WI38 (cell line): ENCODE results near the gene CCDC196.

ENCODE experiments used
- H3K4me3 ChIP-seq: 2 replicates; pipeline ENCODE4 v1.5.1; 2011; ENCODE audit warnings: low read depth, mild to moderate bottlenecking, control low read depth, low read length
- TF ChIP-seq, protein P1 (sequence below): IDR thresholded peaks from 2 replicates; pipeline ENCODE4 v1.5.1; 2012; ENCODE audit warnings: low read depth, mild to moderate bottlenecking, control low read depth, low read length

The CCDC196 gene, protein sequence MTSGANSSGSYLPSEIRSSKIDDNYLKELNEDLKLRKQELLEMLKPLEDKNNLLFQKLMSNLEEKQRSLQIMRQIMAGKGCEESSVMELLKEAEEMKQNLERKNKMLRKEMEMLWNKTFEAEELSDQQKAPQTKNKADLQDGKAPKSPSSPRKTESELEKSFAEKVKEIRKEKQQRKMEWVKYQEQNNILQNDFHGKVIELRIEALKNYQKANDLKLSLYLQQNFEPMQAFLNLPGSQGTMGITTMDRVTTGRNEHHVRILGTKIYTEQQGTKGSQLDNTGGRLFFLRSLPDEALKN

DNA sequence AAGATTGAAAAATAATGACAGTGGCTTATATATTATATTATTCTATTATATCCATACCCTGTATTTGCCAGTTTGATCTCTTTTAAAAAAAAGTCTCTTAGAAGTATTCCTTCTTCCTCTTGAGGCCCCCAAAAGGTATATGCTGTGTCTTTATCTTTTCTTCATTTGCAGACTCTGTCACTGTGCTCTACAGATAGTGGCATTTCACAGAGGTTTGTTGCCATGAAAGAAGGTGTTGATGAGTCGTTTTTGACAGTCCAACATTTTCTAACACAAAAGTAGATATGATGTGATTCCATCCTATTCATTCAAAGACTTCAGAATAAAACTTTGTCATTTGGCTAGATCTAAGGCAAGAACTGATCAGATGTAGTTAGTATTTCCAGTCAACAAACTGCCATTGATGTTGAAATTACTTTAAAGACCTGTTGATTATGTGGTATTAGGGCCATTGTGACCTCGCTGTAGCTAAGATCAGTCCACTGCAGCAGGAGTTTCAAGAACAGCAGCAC is at the start of gene CCDC196:
Gene CCDC196 (plus strand): TSS at position 462 of the 512 bp plus-strand sequence. CDS start 132 bp downstream, outside the sequence.
- TF ChIP-seq, protein P1, sequence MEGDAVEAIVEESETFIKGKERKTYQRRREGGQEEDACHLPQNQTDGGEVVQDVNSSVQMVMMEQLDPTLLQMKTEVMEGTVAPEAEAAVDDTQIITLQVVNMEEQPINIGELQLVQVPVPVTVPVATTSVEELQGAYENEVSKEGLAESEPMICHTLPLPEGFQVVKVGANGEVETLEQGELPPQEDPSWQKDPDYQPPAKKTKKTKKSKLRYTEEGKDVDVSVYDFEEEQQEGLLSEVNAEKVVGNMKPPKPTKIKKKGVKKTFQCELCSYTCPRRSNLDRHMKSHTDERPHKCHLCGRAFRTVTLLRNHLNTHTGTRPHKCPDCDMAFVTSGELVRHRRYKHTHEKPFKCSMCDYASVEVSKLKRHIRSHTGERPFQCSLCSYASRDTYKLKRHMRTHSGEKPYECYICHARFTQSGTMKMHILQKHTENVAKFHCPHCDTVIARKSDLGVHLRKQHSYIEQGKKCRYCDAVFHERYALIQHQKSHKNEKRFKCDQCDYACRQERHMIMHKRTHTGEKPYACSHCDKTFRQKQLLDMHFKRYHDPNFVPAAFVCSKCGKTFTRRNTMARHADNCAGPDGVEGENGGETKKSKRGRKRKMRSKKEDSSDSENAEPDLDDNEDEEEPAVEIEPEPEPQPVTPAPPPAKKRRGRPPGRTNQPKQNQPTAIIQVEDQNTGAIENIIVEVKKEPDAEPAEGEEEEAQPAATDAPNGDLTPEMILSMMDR: no peak
- no peak within 1 kb of the TSS for H3K4me3 ChIP-seq

DNA sequence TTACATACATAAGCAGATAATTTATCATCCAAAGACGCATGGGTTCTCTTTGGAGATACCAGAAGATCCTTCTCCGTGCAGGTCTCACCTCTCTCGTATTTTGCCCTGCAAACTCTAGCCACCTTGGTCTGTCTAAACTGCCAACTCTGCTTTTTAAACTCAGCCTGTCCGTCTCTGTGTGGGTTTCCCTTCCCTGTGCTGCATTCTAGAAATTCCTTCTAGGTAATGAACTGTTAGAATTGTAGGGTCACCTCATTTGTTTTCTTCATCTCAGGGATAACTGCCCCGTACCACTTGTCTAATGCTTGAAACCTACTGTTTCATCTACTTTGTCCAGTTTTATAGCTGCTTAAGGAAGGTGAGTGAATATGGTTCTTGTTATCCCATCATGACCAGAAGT is 45.4 kb upstream of the CCDC196 start:
- no peak overlapping the region for H3K4me3 ChIP-seq
- TF ChIP-seq, protein P1: no peak

DNA sequence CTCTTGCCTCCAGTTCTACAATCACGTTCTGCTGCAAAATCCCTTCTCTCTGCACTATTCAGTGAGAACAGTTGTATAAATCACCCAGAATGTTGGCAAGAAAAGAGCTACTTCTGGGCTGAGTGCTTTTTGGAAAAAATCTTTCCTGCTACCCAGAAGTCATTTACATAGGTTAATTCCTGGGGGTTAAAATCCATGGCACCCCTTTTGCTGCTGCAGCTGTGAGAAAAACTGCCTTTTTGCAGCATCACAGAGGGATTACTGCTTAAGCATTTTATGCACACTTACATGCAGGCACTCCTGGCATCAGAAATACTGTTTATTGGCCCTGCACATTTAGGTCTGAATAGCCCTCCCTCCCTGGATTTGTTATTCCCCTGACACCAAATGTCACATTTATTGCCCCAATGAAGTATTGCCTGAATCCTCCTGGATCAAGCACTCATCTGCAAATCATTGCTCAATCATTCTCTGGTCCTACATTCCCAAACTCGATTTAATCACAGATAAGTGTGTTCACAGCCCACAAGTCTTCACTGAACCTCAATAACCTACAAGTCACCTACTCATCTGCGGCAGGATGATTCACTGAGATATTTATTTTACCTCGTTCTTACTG is 43.1 kb upstream of the CCDC196 start:
- TF ChIP-seq, protein P1: no peak
- H3K4me3 ChIP-seq: no peak overlapping the region

DNA sequence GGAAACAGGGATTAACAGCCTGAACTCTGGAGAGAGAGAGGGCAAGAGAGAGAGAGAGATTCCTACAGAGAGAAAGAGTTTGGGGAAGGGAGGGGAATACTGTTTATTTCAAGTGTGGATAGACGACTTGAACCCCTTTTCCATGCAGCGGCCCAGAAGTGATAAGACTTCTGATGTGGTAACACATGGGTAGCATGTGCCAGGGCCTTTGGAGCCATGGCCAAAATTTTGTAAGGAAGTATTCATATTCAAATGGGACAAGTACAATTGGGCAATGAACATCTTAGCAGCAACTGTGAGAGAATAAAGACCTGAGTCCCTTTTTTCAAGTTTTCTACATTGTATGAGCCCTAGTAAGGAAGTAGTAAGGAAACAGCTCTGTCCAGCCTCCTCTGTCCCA is 42.4 kb upstream of the CCDC196 start:
- H3K4me3 ChIP-seq: no peak overlapping the region
- TF ChIP-seq, protein P1: no peak

DNA sequence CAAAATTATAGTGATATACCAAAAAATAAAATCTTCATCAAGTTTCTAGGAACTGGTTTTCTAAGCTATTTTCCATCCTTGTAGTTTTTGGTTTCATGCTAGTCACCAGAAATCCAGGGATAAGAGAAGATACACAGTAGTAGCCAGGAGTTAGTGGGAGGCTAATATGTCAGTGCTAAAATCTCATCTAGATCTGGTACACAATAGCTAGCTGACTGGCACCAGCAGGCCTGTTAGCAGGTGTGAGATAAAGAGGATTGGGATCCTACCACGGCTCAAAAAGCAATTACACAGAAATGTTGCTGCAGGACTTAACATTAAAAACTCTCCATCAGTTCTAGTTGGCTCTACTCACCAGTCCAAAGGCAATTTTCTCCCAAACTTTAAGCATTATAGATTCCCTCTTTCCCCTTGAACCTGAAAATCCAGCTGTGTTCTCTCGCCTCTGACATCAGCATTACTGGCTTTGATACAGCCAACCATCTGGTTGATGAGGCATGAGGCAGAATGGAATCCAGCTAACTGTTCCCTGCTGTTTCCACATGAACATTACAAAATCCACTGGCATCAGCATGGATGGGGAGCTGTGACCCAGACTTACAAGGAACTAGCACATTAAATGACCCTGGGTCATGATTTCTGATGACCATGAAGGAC is 41.8 kb upstream of the CCDC196 start:
- TF ChIP-seq, protein P1: no peak
- no peak overlapping the region for H3K4me3 ChIP-seq

DNA sequence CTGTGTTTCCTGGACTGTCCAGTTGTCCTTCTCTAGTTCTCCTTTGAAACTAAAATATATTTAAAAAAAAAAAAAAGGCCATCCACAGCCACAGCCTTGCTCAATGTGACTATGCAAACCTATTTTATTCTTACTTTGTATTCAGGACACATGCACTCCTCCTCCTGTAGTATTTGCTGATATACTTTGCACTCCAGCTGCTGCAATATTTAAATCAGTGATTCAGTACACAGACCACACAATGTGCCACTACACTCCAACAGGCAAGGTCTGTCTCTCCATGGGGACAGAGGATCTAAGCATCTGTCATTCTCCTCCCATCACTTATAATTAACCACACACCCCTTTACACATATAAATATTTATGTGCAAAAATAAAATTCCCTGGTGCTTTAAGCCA is 40.2 kb upstream of the CCDC196 start:
- no peak overlapping the region for H3K4me3 ChIP-seq
- TF ChIP-seq, protein P1: no peak

DNA sequence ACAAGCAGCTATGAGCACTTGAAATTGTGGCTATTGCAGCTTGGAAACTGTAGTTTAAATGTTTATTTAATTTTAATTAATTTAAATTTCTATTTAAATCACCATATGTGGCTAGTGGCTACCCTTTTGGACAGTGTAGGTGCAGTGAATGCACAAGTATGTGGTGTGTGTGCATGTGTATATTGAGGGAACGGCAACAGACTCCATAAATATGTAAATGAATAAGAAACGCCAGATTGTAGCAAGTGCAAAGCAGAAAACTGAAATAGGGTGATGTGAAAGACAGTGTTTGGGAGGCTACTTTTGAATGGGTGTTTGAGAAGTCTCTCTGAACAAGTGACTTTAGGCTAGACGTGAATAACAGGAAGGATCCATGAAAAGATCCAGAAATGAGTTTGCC is 32.7 kb upstream of the CCDC196 start:
- TF ChIP-seq, protein P1: no peak
- H3K4me3 ChIP-seq: no peak overlapping the region
